OCI-LY7 (cell line): Measurements from ENCODE around the gene HUNK. TPM values are rescaled to one million over a fixed set of nuclear protein-coding genes. Genes with fewer than 3 reads are reported as not detected.
A peak's percentile ranks its signal among the peaks of the same experiment; 100 is the strongest.

Source experiments
- BruUV-seq: library from RNA; stranded (reverse); fragments of 400-500 nt; replicated peaks from 2 replicates; lab custom pipeline; 2021; lab: Mats Ljungman, UMichigan
- CTCF ChIA-PET: fragments of 300-600 bp; sonication (Branson Sonifier 250); formaldehyde crosslinking; loops from one replicate; lab custom pipeline; 2022; ENCODE audit warnings: antibody characterized with exemption; ENCODE audit not compliant: unreplicated experiment; lab: Charles Lee
- POLR2A ChIA-PET: fragments of 300-600 bp; sonication (Branson Sonifier 250); formaldehyde crosslinking; loops from one replicate; lab custom pipeline; 2022; ENCODE audit warnings: antibody characterized with exemption; lab: Charles Lee
- DNase-seq: peaks from one replicate; pipeline ENCODE4 v3.0.0-alpha.2; 2015; ENCODE audit warnings: low spot score
- H2AFZ ChIP-seq: fragments of 200-600 bp; sonication (generic), shearing (Covaris generic); 2 replicates; pipeline ENCODE4 v1.6.1; 2014; ENCODE audit warnings: mild to moderate bottlenecking, antibody characterized with exemption, low read length, moderate library complexity
- H3K27ac ChIP-seq: fragments of 200-600 bp; sonication (generic); 2 replicates; pipeline ENCODE4 v1.5.1; 2014; ENCODE audit warnings: mixed run types, low read depth, mild to moderate bottlenecking, moderate library complexity, low read length, inconsistent platforms; ENCODE audit not compliant: poor library complexity, severe bottlenecking
- H3K36me3 ChIP-seq: fragments of 200-600 bp; sonication (generic); 2 replicates; pipeline ENCODE4 v1.6.1; 2014; ENCODE audit warnings: mild to moderate bottlenecking, antibody characterized with exemption, low read length, moderate library complexity, mixed read lengths; ENCODE audit not compliant: insufficient read depth
- H3K4me1 ChIP-seq: fragments of 200-600 bp; sonication (generic); 2 replicates; pipeline ENCODE4 v1.5.1; 2014; ENCODE audit warnings: mild to moderate bottlenecking, low read length; ENCODE audit not compliant: insufficient read depth, poor library complexity, severe bottlenecking
- H3K4me2 ChIP-seq: fragments of 200-600 bp; sonication (generic); 2 replicates; pipeline ENCODE4 v1.6.1; 2014; ENCODE audit warnings: mild to moderate bottlenecking, low read length
- H3K4me3 ChIP-seq: fragments of 200-600 bp; sonication (generic); 2 replicates; pipeline ENCODE4 v1.5.1; 2014; ENCODE audit warnings: mild to moderate bottlenecking, low read depth, low read length; ENCODE audit not compliant: poor library complexity, severe bottlenecking
- H3K79me2 ChIP-seq: fragments of 200-600 bp; sonication (generic); 2 replicates; pipeline ENCODE4 v1.6.1; 2016; ENCODE audit warnings: low read depth, mild to moderate bottlenecking, low read length, moderate library complexity, mixed read lengths; ENCODE audit not compliant: insufficient read depth
- H3K9me2 ChIP-seq: fragments of 200-600 bp; sonication (generic); 2 replicates; pipeline ENCODE4 v1.6.1; 2016; ENCODE audit warnings: mild to moderate bottlenecking, low read length, mixed read lengths; ENCODE audit not compliant: insufficient read depth
- H3K9me3 ChIP-seq: fragments of 200-600 bp; sonication (generic); 2 replicates; pipeline ENCODE4 v1.6.1; 2014; ENCODE audit warnings: mild to moderate bottlenecking, mixed run types, low read length, mixed read lengths
- H4K20me1 ChIP-seq: fragments of 200-600 bp; sonication (generic); 2 replicates; pipeline ENCODE4 v1.6.1; 2014; ENCODE audit warnings: mild to moderate bottlenecking, antibody characterized with exemption, low read length, moderate library complexity, mixed read lengths; ENCODE audit not compliant: insufficient read depth
- CTCF ChIP-seq: fragments of 200-600 bp; sonication (generic); conservative IDR thresholded peaks from 2 replicates; pipeline ENCODE4 v1.5.1; 2014; ENCODE audit warnings: mild to moderate bottlenecking, antibody characterized with exemption, low read length, moderate library complexity, mixed read lengths
- EZH2phosphoT487 ChIP-seq: fragments of 200-600 bp; sonication (generic); IDR thresholded peaks from 2 replicates; pipeline ENCODE4 v1.6.1; 2018; ENCODE audit warnings: low read depth, borderline replicate concordance, mild to moderate bottlenecking, mixed run types, antibody characterized with exemption, low read length, moderate library complexity, mixed read lengths
- intact Hi-C: fragments of 100-400 bp; cut with micrococcal nuclease; formaldehyde crosslinking; loops from one replicate; pipeline ENCODE4 v1.10.0; 2022; ENCODE audit not compliant: unreplicated experiment
- total RNA-seq, 2 experiments: library from RNA; depleted of rRNA in 1 of 2; stranded (reverse); fragments of >200 nt in 1 of 2; shearing (Covaris generic) in 1 of 2; gene quantifications; 2 replicates each; pipeline ENCODE4 v1.2.3, GENCODE V29; 2014 to 2022

Gene HUNK
- total RNA-seq, 2 experiments from 2014 or later = 0.35 to 5.5 TPM

- intact Hi-C loops = no loop called here
These were observed 100.7 kb downstream of the HUNK start for GRCh38 chr21:31973402-31973944.

GRCh38 chr21:31974454-31974985, 101.7 kb downstream of the HUNK start:
- no TSS peak for BruUV-seq
- DNase-seq = peak; percentile 22
- Histone ChIP-seq H3K4me2 (no peak overlapping the region), H3K4me3 (no peak overlapping the region), H3K4me1 (no peaks in the 10 kb centered on the region), H3K79me2 (no peaks in the 10 kb centered on the region), H3K27ac (no peak overlapping the region), H3K36me3 (no peaks in the 10 kb centered on the region), H3K9me3 (no peaks in the 10 kb centered on the region), H4K20me1 (no peaks in the 10 kb centered on the region), H3K9me2 (no peaks in the 10 kb centered on the region), H2AFZ (no peak overlapping the region)
- ChIA-PET POLR2A (interaction anchor here (0.6 kb wide), 1 partner anchor 8 kb away, joined by 3 read pairs; no protein-coding TSS in a partner anchor), CTCF (no interaction called here)
- intact Hi-C loops = no loop called here
- TF ChIP-seq EZH2phosphoT487 = no peak
- TF ChIP-seq CTCF = no peak

More at GRCh38 chr21:31973402-31973944, 100.7 kb downstream of the HUNK start:
- Histone ChIP-seq H3K27ac (no peak overlapping the region), H3K9me3 (no peaks in the 10 kb centered on the region), H2AFZ (no peak overlapping the region), H3K4me2 (no peak overlapping the region), H3K4me3 (no peak overlapping the region), H3K4me1 (no peaks in the 10 kb centered on the region), H4K20me1 (no peaks in the 10 kb centered on the region), H3K36me3 (no peaks in the 10 kb centered on the region), H3K79me2 (no peaks in the 10 kb centered on the region), H3K9me2 (no peaks in the 10 kb centered on the region)
- ChIA-PET CTCF (no interaction called here), POLR2A (no interaction called here)
- no TSS peak for BruUV-seq
- no peak for TF ChIP-seq EZH2phosphoT487
- no peak for TF ChIP-seq CTCF
- DNase-seq = no peak

GRCh38 chr21:31975491-31975890, 102.7 kb downstream of the HUNK start:
- no peak overlapping the region for H2AFZ ChIP-seq
- H3K79me2 ChIP-seq = no peaks in the 10 kb centered on the region
- H3K36me3 ChIP-seq = no peaks in the 10 kb centered on the region
- no peaks in the 10 kb centered on the region for H3K9me3 ChIP-seq
- no peak overlapping the region for H3K4me3 ChIP-seq
- ChIA-PET POLR2A (interaction anchor here (0.5 to 0.6 kb wide), 2 partner anchors 9 to 86 kb away, joined by 3 read pairs; no protein-coding TSS in a partner anchor), CTCF (no interaction called here)
- BruUV-seq = no TSS peak
- TF ChIP-seq EZH2phosphoT487 = no peak
- no peak for TF ChIP-seq CTCF
- intact Hi-C loops = no loop called here
- no peaks in the 10 kb centered on the region for H3K4me1 ChIP-seq
- no peaks in the 10 kb centered on the region for H3K9me2 ChIP-seq
- no peak overlapping the region for H3K27ac ChIP-seq
- no peak overlapping the region for H3K4me2 ChIP-seq
- no peaks in the 10 kb centered on the region for H4K20me1 ChIP-seq
- DNase-seq = no peak
